Measurements from ENCODE around the gene ZNF79. TPM values are rescaled to one million over a fixed set of nuclear protein-coding genes. Genes with fewer than 3 reads are reported as not detected.

ZNF79 gene
- total and polyA plus RNA-seq, 2 of the 4 experiments (the other 2 are of a cell fraction): 5.6 to 15.4 TPM

GRCh38 chr9:127437497-127438264 is 13.5 kb downstream of the ZNF79 start:
- H2BK120ac ChIP-seq (ENCODE audit: low read depth, low read length): no peak overlapping the region
- H4K91ac ChIP-seq (ENCODE audit: insufficient read depth, low read depth, low read length): no peak overlapping the region
- TF ChIP-seq MXI1 (IDR thresholded peaks at IDR 0.05; ENCODE audit: borderline replicate concordance, low read depth, low read length) (no peak), FOS (IDR thresholded peaks at IDR 0.05; ENCODE audit: low read depth, low read length) (no peak), SMC3 (IDR thresholded peaks at IDR 0.05; ENCODE audit: low read depth, low read length) (no peak), RCOR1 (IDR thresholded peaks at IDR 0.05; ENCODE audit: insufficient replicate concordance, low read length) (no peak), MAFK (IDR thresholded peaks at IDR 0.05; ENCODE audit: low read depth, low read length) (no peak), BHLHE40 (IDR thresholded peaks at IDR 0.05; ENCODE audit: low read depth, low read length) (no peak), CHD1 (IDR thresholded peaks at IDR 0.05; ENCODE audit: low read depth, low read length) (no peak), CTCF (conservative IDR thresholded peaks at IDR 0.05; ENCODE audit: low read depth, low read length) (no peak), CEBPB (IDR thresholded peaks at IDR 0.05; ENCODE audit: low read depth, low read length) (no peak), RAD21 (IDR thresholded peaks at IDR 0.05; ENCODE audit: low read length) (no peak), POLR2A (IDR thresholded peaks at IDR 0.05; ENCODE audit: low read depth, low read length) (no peak), MAZ (IDR thresholded peaks at IDR 0.05; ENCODE audit: borderline replicate concordance, low read depth, low read length) (no peak), ELK1 (IDR thresholded peaks at IDR 0.05; ENCODE audit: borderline replicate concordance, low read depth, low read length) (no peak), USF2 (IDR thresholded peaks at IDR 0.05; ENCODE audit: low read depth, low read length) (no peak), RFX5 (IDR thresholded peaks at IDR 0.05; ENCODE audit: low read depth, low read length) (no peak)

More at GRCh38 chr9:127437497-127438264, 13.5 kb downstream of the ZNF79 start:
- no peak overlapping the region for H3K18ac ChIP-seq (ENCODE audit: low read depth, low read length)
- peaks cover 70% of the 10 kb centered on the region for H3K36me3 ChIP-seq (ENCODE audit: control insufficient read depth, insufficient read depth, low read length)
- intact Hi-C loops (cut with micrococcal nuclease): no loop called here
- peaks cover 15 to 36% of the 10 kb centered on the region in 2 experiments; a peak in 3 of 4 replicates for H3K79me1 ChIP-seq (ENCODE audit: low read depth in 1 of 2, low read length in 2 of 2)
- no peak overlapping the region for H3K56ac ChIP-seq (ENCODE audit: extremely low read depth, insufficient read depth, low read length)
- no peak overlapping the region for H3K14ac ChIP-seq (replicated peaks; ENCODE audit: low read depth, low read length)
- H3K9me1 ChIP-seq (ENCODE audit: insufficient read depth, low read length): peaks cover 7% of the 10 kb centered on the region; the same call in 1 of the 2 replicates
- no peaks in the 10 kb centered on the region for H3K4me1 ChIP-seq (ENCODE audit: control insufficient read depth, insufficient read depth, low read length)
- H3K27ac ChIP-seq (ENCODE audit: insufficient read depth, low read length): no peak overlapping the region
- no peak overlapping the region for H4K5ac ChIP-seq (ENCODE audit: low read depth, low read length)
- H3K4ac ChIP-seq (ENCODE audit: low read depth, low read length): no peak overlapping the region
- POLR2A ChIA-PET (ENCODE audit: unreplicated experiment): no interaction called here
- 98% methylated on average over 6 of the region's 12 CpGs; no CpG with 5 or more reads in 1 of the 2 experiments for WGBS, 2 experiments (ENCODE audit: extremely low coverage in 2 of 2, insufficient read length in 1 of 2)
- in situ Hi-C loops (cut with MboI; ENCODE audit: low sequenced_read_pairs): no loop called here
- no peaks in the 10 kb centered on the region for H3K27me3 ChIP-seq (ENCODE audit: control insufficient read depth, insufficient read depth, low read length)
- dilution Hi-C loops (cut with HindIII; ENCODE audit: low sequenced_read_pairs, unreplicated experiment): no loop called here
- no peak overlapping the region for H2AFZ ChIP-seq (replicated peaks; ENCODE audit: low read length, poor library complexity)
- ATAC-seq (ENCODE audit: low read depth) (no peak), DNase-seq (no peak)
- H2AK5ac ChIP-seq (ENCODE audit: low read depth, low read length): no peak overlapping the region
- no peak overlapping the region for H4K8ac ChIP-seq (ENCODE audit: low read depth in 2 of 2, low read length in 2 of 2)
- H3K23ac ChIP-seq (ENCODE audit: low read depth, low read length): no peak overlapping the region
- H2BK20ac ChIP-seq (ENCODE audit: low read depth, low read length): no peak overlapping the region
- H2AK9ac ChIP-seq (replicated peaks; ENCODE audit: low read depth, low read length, poor library complexity): no peak overlapping the region
- no peak overlapping the region for H3K9ac ChIP-seq (ENCODE audit: low read depth, low read length)
- H3K9me3 ChIP-seq (ENCODE audit: control insufficient read depth, insufficient read depth, low read length): no peaks in the 10 kb centered on the region; the same call in 1 of the 2 replicates
- CTCF ChIA-PET: interaction anchor here (0.6 kb wide), 1 partner anchor 18 kb away, joined by 5 read pairs; no protein-coding TSS in a partner anchor
- peaks cover 3% of the 10 kb centered on the region for H4K20me1 ChIP-seq (ENCODE audit: insufficient read depth, low read length)
- H3K4me3 ChIP-seq (ENCODE audit: insufficient read depth, low read depth, low read length): no peak overlapping the region
- H2BK15ac ChIP-seq (ENCODE audit: low read depth, low read length): no peak overlapping the region
- H2BK5ac ChIP-seq (ENCODE audit: low read depth, low read length, poor library complexity, severe bottlenecking): no peak overlapping the region
- H3K4me2 ChIP-seq (ENCODE audit: low read depth, low read length): no peak overlapping the region
- no TSS peak for BruUV-seq (replicated peaks)

All from IMR-90 (cell line).